GM18520 (cell line): ENCODE measurements around the gene PSEN1.

Experiments used
- ATAC-seq: cut with Tn5 transposase; IDR thresholded peaks from one replicate; pipeline ENCODE4 v1.9.1; 2021; ENCODE audit not compliant: unreplicated experiment

Gene PSEN1

GRCh38 chr14:73136387-73137225, at the start of gene PSEN1:
Gene PSEN1 (plus strand): TSS chr14:73136507. CDS start chr14:73148020, 11,513 bp downstream.
- ATAC-seq, result peak; percentile 88

- ATAC-seq, result no peak
Measured at GRCh38 chr14:73091044-73091443, 45.3 kb upstream of the PSEN1 start.

GRCh38 chr14:73097421-73097820, 38.9 kb upstream of the PSEN1 start:
- no peak for ATAC-seq

DNA sequence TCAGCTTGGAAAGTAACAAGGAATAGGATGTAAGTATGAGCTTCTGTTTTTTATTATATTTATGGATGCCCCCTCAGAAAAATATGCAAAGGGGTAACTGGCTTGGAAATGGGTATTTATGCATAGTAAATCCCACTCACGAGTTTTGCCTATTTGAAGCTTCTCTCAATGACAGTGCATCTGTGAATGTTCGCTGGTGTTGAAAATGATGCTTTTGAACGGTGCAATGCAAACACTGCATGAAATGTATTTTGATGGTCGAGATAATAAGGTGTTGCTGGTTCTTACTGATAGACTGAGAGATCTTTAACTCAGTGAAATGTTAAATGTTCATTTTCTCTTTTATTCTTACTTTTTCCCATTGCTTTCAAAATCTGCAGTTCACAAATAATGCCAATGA, 36.0 kb upstream of the PSEN1 start:
- ATAC-seq, result no peak

GRCh38 chr14:73102806-73103497, 33.4 kb upstream of the PSEN1 start:
- no peak for ATAC-seq

DNA sequence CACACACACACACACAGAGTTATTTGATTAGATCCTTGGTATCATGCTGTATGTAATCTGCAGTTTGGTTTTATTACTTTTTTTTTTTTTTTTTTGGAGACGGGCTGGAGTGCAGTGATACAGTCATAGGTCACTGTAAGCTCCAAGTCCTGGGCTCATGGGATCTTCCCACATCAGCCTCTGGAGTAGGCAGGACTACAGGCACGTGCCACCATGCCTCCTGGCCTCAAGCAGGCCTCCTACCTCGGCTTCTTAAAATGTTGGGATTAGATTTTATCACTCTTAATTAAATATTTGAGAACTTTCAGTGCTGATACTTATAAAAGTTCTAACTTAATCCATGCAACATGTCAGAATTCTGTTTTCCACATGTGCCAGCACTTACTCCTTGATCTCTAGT, 31.3 kb upstream of the PSEN1 start:
- no peak for ATAC-seq

GRCh38 chr14:73105727-73106126, 30.6 kb upstream of the PSEN1 start:
- ATAC-seq, result no peak

DNA sequence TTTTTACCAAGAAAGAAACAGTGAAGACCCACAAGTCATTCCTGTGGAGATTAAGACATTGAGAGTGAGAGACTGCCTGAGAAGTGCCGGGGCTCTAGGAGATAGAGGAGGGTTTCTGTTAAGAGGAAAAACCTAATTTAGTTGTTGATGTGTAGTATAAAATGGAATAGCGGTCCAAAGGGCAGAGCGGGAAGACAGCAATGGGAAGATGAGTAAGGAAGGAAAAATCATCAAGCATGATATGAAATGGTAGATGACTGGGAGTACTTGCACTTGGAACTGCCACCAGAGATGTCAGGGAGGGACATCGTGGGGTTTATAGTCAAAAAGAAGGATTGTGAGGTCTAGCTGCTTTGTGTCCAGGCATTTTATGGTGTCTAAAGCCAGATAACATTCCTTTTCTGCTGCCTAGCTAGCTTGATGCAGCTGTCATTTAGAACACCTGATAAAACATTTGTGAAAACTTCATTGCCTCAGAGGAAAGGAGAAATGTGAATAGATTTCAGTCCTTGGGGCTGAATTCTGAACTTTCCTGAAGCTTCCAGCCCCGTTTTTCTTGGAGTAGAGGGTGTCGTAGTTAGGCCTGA, 20.1 kb upstream of the PSEN1 start:
- no peak for ATAC-seq

DNA sequence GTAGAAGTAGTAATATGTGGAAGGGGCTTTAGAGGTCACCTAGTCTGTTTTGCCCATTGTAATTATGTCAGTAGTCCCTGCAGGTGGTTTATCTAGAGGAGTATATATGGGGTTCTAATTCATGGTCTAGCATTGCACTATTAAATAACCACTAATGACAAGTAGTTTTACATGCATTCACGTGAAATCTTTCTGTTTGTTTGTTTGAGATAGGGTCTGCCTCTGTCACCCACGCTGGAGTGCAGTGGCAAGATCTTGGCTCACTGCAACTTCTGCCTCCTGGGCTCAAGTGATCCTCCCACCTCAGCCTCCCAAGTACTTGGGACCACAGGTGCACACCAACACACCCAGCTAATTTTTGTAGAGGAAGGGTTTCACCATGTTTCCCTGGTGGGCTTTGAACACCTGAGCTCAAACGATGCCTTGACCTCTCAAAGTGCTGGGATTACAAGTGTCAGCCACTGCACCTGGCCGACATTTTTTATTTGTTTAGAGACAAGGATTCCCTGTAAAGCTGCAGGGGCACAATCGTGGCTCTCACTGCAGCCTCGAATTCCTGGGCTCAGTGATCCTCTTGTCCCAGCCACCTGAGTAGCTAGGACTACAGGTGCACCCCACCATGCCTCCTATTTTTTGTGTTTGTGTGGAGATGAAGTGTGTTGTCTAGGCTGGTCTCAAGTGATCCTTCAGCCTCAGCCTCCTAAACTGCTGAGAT, 12.0 kb upstream of the PSEN1 start:
- ATAC-seq, result no peak

GRCh38 chr14:73125169-73125588, 11.1 kb upstream of the PSEN1 start:
- ATAC-seq, result no peak

- ATAC-seq, result no peak
Measured at GRCh38 chr14:73125746-73126145, 10.6 kb upstream of the PSEN1 start.

DNA sequence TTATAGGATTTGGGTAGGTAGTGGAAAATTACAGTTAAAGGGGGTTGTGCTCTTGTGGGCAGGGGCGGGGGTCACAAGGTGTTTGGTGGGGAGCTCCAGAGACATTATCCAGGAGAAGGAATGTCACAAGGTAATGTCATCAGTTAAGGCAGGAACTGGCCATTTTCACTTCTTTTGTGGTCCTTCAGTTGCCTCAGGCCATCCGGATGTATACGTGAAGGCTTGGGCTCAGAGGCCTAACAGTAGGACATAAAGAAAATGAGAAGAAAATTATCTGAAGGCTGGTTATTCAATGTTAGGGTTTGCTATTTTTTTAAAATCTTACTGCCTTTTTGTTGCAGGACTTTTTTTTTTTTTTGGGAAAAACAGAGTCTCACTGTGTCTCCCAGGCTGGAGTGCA, 2.5 kb upstream of the PSEN1 start:
- no peak for ATAC-seq

DNA sequence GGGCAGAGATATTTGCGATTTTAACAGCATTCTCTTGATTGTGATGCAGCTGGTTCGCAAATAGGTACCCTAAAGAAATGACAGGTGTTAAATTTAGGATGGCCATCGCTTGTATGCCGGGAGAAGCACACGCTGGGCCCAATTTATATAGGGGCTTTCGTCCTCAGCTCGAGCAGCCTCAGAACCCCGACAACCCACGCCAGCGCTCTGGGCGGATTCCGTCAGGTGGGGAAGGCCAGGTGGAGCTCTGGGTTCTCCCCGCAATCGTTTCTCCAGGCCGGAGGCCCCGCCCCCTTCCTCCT, 271 bp upstream of the PSEN1 start:
- no peak for ATAC-seq

DNA sequence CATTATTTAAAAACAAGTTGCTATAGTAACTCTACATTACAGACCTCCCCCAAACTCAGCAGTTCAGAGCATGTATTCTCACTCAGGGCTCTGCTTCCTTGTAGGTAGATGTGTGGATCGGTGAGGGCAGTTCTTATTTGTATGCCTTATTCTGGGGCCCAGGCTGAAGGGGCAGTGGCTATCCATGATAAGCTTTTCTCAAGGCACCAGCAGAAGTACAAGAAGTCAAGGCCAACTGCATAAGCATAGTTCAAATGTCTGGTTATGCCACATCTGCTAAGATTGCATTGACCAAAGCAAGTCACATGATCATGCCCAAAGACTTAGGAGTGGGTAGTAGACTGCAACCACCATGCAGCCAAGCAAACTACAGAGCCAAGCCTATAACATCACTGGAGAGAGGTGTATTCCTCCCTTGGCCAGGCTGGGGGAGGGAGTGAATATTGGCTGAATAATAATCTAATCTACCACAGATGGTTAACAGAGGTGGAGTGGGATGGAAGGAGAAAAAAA, 4.6 kb downstream of the PSEN1 start:
- no peak for ATAC-seq

GRCh38 chr14:73142216-73142615, 5.9 kb downstream of the PSEN1 start:
- ATAC-seq, result peak; percentile 41

GRCh38 chr14:73143003-73143402, 6.7 kb downstream of the PSEN1 start:
- no peak for ATAC-seq

- ATAC-seq, result no peak
Measured at GRCh38 chr14:73143617-73144016, 7.3 kb downstream of the PSEN1 start.

DNA sequence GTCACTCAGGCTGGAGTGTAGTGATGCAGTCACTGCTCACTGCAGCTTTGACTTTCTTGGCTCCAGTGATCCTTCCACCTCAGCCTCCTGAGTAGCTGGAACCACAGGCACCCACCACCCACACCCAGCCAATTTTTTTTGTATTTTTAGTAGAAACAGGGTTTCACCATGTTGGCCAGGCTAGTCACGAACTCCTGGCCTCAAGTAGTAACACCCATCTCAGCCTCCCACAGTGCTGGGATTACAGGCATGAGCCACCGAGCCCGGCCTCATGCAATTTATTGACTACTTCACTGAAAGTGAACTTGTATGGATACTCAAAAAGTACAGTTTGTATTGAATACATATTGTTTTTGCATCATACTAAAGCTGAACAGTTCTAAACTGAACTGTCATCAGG, 9.1 kb downstream of the PSEN1 start:
- no peak for ATAC-seq

DNA sequence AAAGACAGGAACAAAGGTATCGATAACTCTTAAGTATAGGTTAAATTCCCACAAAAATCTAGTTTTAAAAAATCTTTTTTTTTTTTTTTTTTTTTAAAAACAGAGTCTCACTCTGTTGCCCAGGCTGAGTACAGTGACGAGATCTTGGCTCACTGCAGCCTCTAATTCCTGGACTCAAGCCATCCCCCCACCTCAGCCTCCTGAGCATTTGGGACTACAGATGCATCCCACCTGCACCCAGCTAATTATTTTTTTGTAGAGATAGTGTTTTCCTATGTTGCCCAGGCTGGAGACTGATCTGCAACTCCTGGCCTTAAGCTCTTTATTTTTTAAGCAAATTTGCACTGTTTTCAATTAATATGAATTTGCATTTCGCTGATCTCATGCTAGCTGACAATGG, 9.8 kb downstream of the PSEN1 start:
- no peak for ATAC-seq

DNA sequence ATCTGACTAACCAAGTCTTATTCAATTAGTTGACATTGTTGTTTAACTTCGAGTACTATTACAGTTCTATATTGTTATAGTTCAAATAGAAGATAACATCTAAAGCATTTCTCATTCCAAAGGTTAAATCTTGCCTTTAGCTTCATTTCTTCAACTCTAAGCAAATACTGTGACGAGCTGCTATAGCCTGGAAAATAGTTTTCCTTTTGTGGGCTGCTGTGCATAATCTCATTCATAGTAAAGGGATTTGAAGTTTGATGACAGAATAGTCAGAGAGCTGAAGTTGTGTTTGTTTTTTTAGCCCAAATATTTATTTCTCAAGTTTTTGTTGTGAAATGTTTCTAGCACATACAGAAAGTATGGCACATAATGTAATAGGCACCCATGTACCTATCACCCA, 13.4 kb downstream of the PSEN1 start:
- ATAC-seq, result no peak

GRCh38 chr14:73153272-73153671, 17.0 kb downstream of the PSEN1 start:
- no peak for ATAC-seq
